ENCODE measurements around the gene ACSM6. TPM values are rescaled to one million over a fixed set of nuclear protein-coding genes. Genes with fewer than 3 reads are reported as not detected.

Gene ACSM6
- total and polyA plus RNA-seq, 2 of the 8 experiments (the other 6 are each of a cell fraction or from before 2014, with no cell fraction given), result 0.33 TPM; not detected in 1

GRCh38 chr10:95220539-95220938, 26.5 kb downstream of the ACSM6 start:
- no peak for FAIRE-seq
- no peak overlapping the region for H3K9ac ChIP-seq (replicated peaks in 1 of 4; ENCODE audit: extremely low read depth in 1 of 4, low read depth in 3 of 4, low read length in 3 of 4)
- H3K14ac ChIP-seq (ENCODE audit: insufficient read length), result no peak overlapping the region
- H2BK15ac ChIP-seq (ENCODE audit: low read length), result no peak overlapping the region
- H2BK12ac ChIP-seq (ENCODE audit: low read depth, low read length), result no peak overlapping the region
- peak overlapping the region; percentile 36 for H4K5ac ChIP-seq (ENCODE audit: insufficient read length, low read depth, low read length)
- no peak overlapping the region for H3K56ac ChIP-seq (replicated peaks; ENCODE audit: insufficient read length, low read depth, low read length)
- no peaks in the 10 kb centered on the region for H3K79me2 ChIP-seq (ENCODE audit: control insufficient read depth in 1 of 2, insufficient read depth in 2 of 2, low read length in 2 of 2)
- no peak for DNase-seq (ENCODE audit: low read depth in 1 of 2, low spot score in 2 of 2)
- no peak overlapping the region for H4K91ac ChIP-seq (replicated peaks; ENCODE audit: insufficient read length, low read length)
- H3K4me1 ChIP-seq (replicated peaks in 1 of 4; ENCODE audit: control insufficient read depth in 3 of 4, insufficient read depth in 4 of 4, low read length in 3 of 4), result peaks cover 0 to 2% (median 0%) of the 10 kb centered on the region in 4 experiments; a peak in 2 of 7 replicates
- H3K27ac ChIP-seq (ENCODE audit: low read depth, low read length), result no peak overlapping the region
- H2AK5ac ChIP-seq (ENCODE audit: low read depth, low read length), result no peak overlapping the region
- H3K4me2 ChIP-seq (ENCODE audit: insufficient read depth in 1 of 2, low read depth in 2 of 2, low read length in 2 of 2), result no peak overlapping the region
- H3K36me3 ChIP-seq (ENCODE audit: control insufficient read depth in 2 of 4, insufficient read depth in 4 of 4, low read length in 3 of 4), result peaks cover 0 to 9% (median 0%) of the 10 kb centered on the region in 4 experiments; a peak in 1 of 8 replicates
- no peak overlapping the region for H3K4ac ChIP-seq (replicated peaks; ENCODE audit: insufficient read length, low read depth, low read length)
- peak overlapping the region; percentile 62; the same call in 1 of the 2 replicates for H2BK5ac ChIP-seq (ENCODE audit: low read depth, low read length)
- H3K23ac ChIP-seq (ENCODE audit: insufficient read length), result no peak overlapping the region
- H3K23me2 ChIP-seq (ENCODE audit: low read depth, low read length), result no peaks in the 10 kb centered on the region
- POLR2A ChIA-PET (ENCODE audit: partially characterized antibody), result interaction anchor here (1.1 to 5.8 kb wide), 3 partner anchors 9 to 15 kb away, joined by 3 to 51 read pairs (median 5); no protein-coding TSS in a partner anchor
- no peaks in the 10 kb centered on the region for H4K20me1 ChIP-seq (replicated peaks in 1 of 2; ENCODE audit: control insufficient read depth in 1 of 2, insufficient read depth in 2 of 2, low read length in 2 of 2)
- WGBS, 2 experiments (ENCODE audit: extremely low coverage in 1 of 2, insufficient coverage in 1 of 2, insufficient read length in 1 of 2, insufficient replicate concordance in 2 of 2, low coverage in 1 of 2, low lambda C conversion rate in 2 of 2, missing lambda C conversion rate in 1 of 2), result 75% methylated on average over 3 of the region's 3 CpGs; no CpG with 5 or more reads in 1 of the 2 experiments
- H3K18ac ChIP-seq (ENCODE audit: extremely low read depth, low read length), result no peak overlapping the region
- TF ChIP-seq SIN3A (conservative IDR thresholded peaks at IDR 0.05 in 1 of 2, IDR thresholded peaks at IDR 0.05 in 1 of 2; ENCODE audit: low read depth in 1 of 2, low read length in 2 of 2), result no peak
- TF ChIP-seq JUND (IDR thresholded peaks at IDR 0.05; ENCODE audit: low read length), result no peak
- no peak for TF ChIP-seq TEAD4 (IDR thresholded peaks at IDR 0.05; ENCODE audit: low read depth, low read length)
- TF ChIP-seq CEBPB (IDR thresholded peaks at IDR 0.05; ENCODE audit: low read depth, low read length), result no peak
- no peak for TF ChIP-seq HDAC6 (IDR thresholded peaks at IDR 0.05; ENCODE audit: low read depth, low read length)
- H3K79me1 ChIP-seq (ENCODE audit: low read depth, low read length), result no peaks in the 10 kb centered on the region
- H4K8ac ChIP-seq (ENCODE audit: extremely low read depth, insufficient read depth, low read length), result no peak overlapping the region
- no peaks in the 10 kb centered on the region for H3K27me3 ChIP-seq (replicated peaks in 1 of 4; ENCODE audit: control insufficient read depth in 3 of 4, extremely low read depth in 1 of 4, insufficient read depth in 3 of 4, low read length in 3 of 4)
- CTCF ChIA-PET (ENCODE audit: partially characterized antibody), result interaction anchor here (0.5 to 0.9 kb wide), 2 partner anchors 27 to 903 kb away, joined by 3 read pairs; no protein-coding TSS in a partner anchor
- no peak overlapping the region for H2AFZ ChIP-seq (ENCODE audit: low read length)
- H3K9me3 ChIP-seq (ENCODE audit: insufficient read depth in 2 of 2, low read depth in 1 of 2, low read length in 1 of 2), result no peaks in the 10 kb centered on the region; a peak in 1 of 4 replicates
- H3K4me3 ChIP-seq (ENCODE audit: extremely low read depth in 1 of 4, insufficient read depth in 2 of 4, low read depth in 3 of 4, low read length in 4 of 4), result no peak overlapping the region
- H2BK120ac ChIP-seq (replicated peaks; ENCODE audit: low read depth, low read length), result peak overlapping the region; percentile 18
- no peak overlapping the region; the same call in 1 of the 2 replicates for H2BK20ac ChIP-seq (ENCODE audit: low read length)

Data from H1 (cell line).